OCI-LY1 (cell line): ENCODE results near the gene SH3YL1.

Experiments
- H2AFZ ChIP-seq: fragments of 200-600 bp; sonication (generic), shearing (Covaris generic); 2 replicates; pipeline ENCODE4 v1.6.0; 2014; ENCODE audit warnings: antibody characterized with exemption, mild to moderate bottlenecking, low read length
- H3F3A ChIP-seq: fragments of 200-600 bp; sonication (generic), shearing (Covaris generic); 2 replicates; pipeline ENCODE4 v1.6.0; 2014; ENCODE audit warnings: mild to moderate bottlenecking, antibody characterized with exemption, low read length, moderate library complexity; ENCODE audit not compliant: insufficient read depth
- H3K27ac ChIP-seq: fragments of 200-600 bp; sonication (generic); 2 replicates; pipeline ENCODE4 v1.5.1; 2014; ENCODE audit warnings: low read length, mixed run types, mild to moderate bottlenecking, low read depth; ENCODE audit not compliant: poor library complexity, severe bottlenecking
- H3K27me3 ChIP-seq: fragments of 200-600 bp; sonication (generic); 2 replicates; pipeline ENCODE4 v1.6.0; 2014; ENCODE audit warnings: antibody characterized with exemption, mild to moderate bottlenecking, low read length, moderate library complexity; ENCODE audit not compliant: insufficient read depth
- H3K36me3 ChIP-seq: fragments of 200-600 bp; sonication (generic); 2 replicates; pipeline ENCODE4 v1.6.1; 2014; ENCODE audit warnings: mild to moderate bottlenecking, antibody characterized with exemption, low read length, moderate library complexity, mixed read lengths; ENCODE audit not compliant: insufficient read depth
- H3K4me1 ChIP-seq: fragments of 200-600 bp; sonication (generic); 2 replicates; pipeline ENCODE4 v1.5.1; 2014; ENCODE audit warnings: mild to moderate bottlenecking, low read length, moderate library complexity; ENCODE audit not compliant: insufficient read depth, severe bottlenecking
- H3K4me2 ChIP-seq: fragments of 200-600 bp; sonication (generic), shearing (Covaris generic); 2 replicates; pipeline ENCODE4 v1.6.1; 2014; ENCODE audit warnings: low read length
- H3K4me3 ChIP-seq: fragments of 200-600 bp; sonication (generic); 2 replicates; pipeline ENCODE4 v1.5.1; 2014; ENCODE audit warnings: low read length, low read depth, mild to moderate bottlenecking, mixed read lengths; ENCODE audit not compliant: poor library complexity, severe bottlenecking
- H3K79me2 ChIP-seq: fragments of 200-600 bp; shearing (Covaris generic); 2 replicates; pipeline ENCODE4 v1.6.1; 2016; ENCODE audit warnings: mixed run types, low read length, mixed read lengths; ENCODE audit not compliant: insufficient read depth
- H3K9ac ChIP-seq: fragments of 200-600 bp; sonication (generic), shearing (Covaris generic); 2 replicates; pipeline ENCODE4 v1.6.1; 2014; ENCODE audit warnings: mild to moderate bottlenecking, low read length, mixed read lengths
- H3K9me2 ChIP-seq: fragments of 200-600 bp; sonication (generic), shearing (Covaris generic); 2 replicates; pipeline ENCODE4 v1.6.1; 2014; ENCODE audit warnings: low read depth, mild to moderate bottlenecking, low read length, mixed read lengths
- H3K9me3 ChIP-seq: fragments of 200-600 bp; shearing (Covaris generic); 2 replicates; pipeline ENCODE4 v1.6.1; 2014; ENCODE audit warnings: low read length, mixed read lengths
- H4K20me1 ChIP-seq: fragments of 200-600 bp; sonication (generic), shearing (Covaris generic); 2 replicates; pipeline ENCODE4 v1.6.0; 2016; ENCODE audit warnings: mild to moderate bottlenecking, low read length; ENCODE audit not compliant: insufficient read depth
- EZH2 ChIP-seq: fragments of 200-600 bp; sonication (generic), shearing (Covaris generic); IDR thresholded peaks from 2 replicates; pipeline ENCODE4 v1.8.0; 2017; ENCODE audit warnings: borderline replicate concordance, mixed run types, mild to moderate bottlenecking, antibody characterized with exemption, low read length, moderate library complexity, mixed read lengths
- TF ChIP-seq, protein P1 (sequence below): fragments of 200-600 bp; sonication (generic), shearing (Covaris generic); IDR thresholded peaks from 2 replicates; pipeline ENCODE4 v1.5.1; 2017; ENCODE audit warnings: mild to moderate bottlenecking, antibody characterized with exemption, low read length, moderate library complexity, mixed read lengths

SH3YL1 gene

DNA sequence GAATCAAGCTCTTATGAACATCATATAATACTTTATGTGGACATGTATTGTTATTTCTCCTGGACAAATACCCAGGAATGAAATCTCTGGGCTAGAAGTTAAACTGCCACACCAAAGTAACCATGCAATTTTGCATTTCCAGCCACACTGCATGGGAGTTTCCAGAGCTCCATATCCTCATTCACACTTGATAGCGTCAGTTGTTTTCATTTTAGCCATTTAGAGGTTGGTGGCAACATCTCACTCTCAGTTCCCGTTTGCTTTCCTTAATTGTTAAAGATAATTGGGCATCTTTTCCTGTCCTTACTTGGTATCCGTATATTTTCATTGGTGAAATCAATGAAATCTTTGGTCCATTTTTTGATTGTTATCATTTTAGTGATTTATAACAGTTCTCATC is 47.8 kb downstream of the SH3YL1 start:
- TF ChIP-seq EZH2, result no peak
- TF ChIP-seq, protein P1, sequence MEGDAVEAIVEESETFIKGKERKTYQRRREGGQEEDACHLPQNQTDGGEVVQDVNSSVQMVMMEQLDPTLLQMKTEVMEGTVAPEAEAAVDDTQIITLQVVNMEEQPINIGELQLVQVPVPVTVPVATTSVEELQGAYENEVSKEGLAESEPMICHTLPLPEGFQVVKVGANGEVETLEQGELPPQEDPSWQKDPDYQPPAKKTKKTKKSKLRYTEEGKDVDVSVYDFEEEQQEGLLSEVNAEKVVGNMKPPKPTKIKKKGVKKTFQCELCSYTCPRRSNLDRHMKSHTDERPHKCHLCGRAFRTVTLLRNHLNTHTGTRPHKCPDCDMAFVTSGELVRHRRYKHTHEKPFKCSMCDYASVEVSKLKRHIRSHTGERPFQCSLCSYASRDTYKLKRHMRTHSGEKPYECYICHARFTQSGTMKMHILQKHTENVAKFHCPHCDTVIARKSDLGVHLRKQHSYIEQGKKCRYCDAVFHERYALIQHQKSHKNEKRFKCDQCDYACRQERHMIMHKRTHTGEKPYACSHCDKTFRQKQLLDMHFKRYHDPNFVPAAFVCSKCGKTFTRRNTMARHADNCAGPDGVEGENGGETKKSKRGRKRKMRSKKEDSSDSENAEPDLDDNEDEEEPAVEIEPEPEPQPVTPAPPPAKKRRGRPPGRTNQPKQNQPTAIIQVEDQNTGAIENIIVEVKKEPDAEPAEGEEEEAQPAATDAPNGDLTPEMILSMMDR, result no peak
- no peaks in the 10 kb centered on the region for H3F3A ChIP-seq
- H3K27me3 ChIP-seq, result no peaks in the 10 kb centered on the region; the same call in 1 of the 2 replicates
- H3K4me3 ChIP-seq, result no peak overlapping the region
- no peak overlapping the region for H3K4me2 ChIP-seq
- H2AFZ ChIP-seq, result no peak overlapping the region
- H3K36me3 ChIP-seq, result peaks cover 4% of the 10 kb centered on the region; the same call in 1 of the 2 replicates
- no peaks in the 10 kb centered on the region for H3K9me2 ChIP-seq
- no peaks in the 10 kb centered on the region for H3K4me1 ChIP-seq
- no peaks in the 10 kb centered on the region for H3K9me3 ChIP-seq
- H3K79me2 ChIP-seq, result no peaks in the 10 kb centered on the region
- H3K9ac ChIP-seq, result no peak overlapping the region
- H4K20me1 ChIP-seq, result no peaks in the 10 kb centered on the region
- H3K27ac ChIP-seq, result no peak overlapping the region

DNA sequence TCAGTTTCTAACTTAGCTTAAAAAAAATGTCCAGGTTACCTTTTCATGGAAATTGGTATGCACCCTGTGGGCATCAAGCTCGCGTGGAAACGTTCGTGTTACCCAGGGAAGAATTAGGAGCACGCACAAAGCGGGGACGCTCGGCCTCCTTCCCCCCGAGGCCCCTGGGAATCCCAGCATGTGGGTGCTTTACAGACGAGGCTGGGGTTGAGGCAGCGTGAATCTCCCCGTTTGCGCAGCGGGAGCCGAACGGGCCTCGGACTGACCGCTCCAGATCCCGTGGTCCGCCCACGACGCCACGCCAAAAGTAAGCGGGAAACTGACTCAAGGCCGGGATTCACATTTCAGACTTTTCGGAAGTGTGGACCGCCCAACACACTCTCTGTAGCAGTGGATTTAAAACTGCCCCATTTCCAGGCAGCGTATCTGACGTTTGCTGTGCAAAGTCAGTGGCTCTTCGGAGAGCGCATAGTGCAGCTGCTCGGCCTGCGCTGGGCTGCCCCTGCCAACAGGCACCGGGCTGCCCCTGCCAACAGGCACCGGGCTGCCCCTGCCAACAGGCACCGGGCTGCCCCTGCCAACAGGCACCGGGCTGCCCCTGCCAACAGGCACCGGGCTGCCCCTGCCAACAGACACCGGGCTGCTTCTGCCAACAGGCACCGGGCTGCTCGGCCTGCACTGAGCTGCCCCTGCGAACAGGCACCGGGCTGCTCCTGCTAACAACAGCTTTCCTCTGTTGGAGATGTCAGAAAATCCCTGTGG is 49.7 kb downstream of the SH3YL1 start:
- no peak for TF ChIP-seq EZH2
- TF ChIP-seq, protein P1, result no peak
- Histone ChIP-seq H4K20me1 (no peaks in the 10 kb centered on the region), H3F3A (no peaks in the 10 kb centered on the region), H2AFZ (no peak overlapping the region), H3K79me2 (no peaks in the 10 kb centered on the region), H3K9me2 (no peaks in the 10 kb centered on the region), H3K36me3 (peaks cover 4% of the 10 kb centered on the region; the same call in 1 of the 2 replicates), H3K4me1 (no peaks in the 10 kb centered on the region), H3K27ac (no peak overlapping the region), H3K4me2 (no peak overlapping the region), H3K9me3 (no peaks in the 10 kb centered on the region), H3K27me3 (no peaks in the 10 kb centered on the region; the same call in 1 of the 2 replicates), H3K9ac (no peak overlapping the region), H3K4me3 (no peak overlapping the region)

DNA sequence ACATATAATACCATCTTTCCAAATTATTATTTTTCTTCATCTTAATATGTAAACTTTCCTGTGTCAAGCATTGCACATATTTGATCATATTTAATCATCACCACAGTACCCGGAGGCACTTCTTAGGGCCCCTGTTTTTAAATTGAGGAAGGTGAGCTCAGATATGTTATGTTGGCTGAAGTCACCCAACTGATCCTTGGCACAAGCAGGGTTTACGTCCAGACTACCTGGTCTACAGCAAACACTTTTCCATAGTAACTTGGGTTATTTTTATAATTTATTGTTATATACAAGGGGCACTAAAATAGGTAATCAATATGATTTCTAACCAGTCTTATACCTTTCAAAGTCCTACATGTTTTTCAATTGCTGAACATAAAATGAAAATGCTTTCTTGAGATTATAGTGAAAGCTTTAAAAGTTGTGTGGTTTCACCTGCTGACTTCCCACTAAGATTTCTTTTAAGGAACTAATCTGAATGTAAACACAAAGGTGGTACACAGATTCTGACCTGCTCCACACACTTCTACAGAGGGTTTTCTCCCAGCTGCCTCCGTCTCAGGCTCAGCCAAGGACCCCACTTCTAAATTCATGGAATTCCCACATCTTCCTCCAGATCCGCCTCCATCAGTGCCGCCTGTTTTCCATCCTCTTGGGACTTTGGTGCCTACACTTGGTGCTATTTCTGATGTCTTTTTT is 52.2 kb downstream of the SH3YL1 start:
- Histone ChIP-seq H2AFZ (no peak overlapping the region), H3K27ac (no peak overlapping the region), H3K79me2 (no peaks in the 10 kb centered on the region), H3K4me1 (no peaks in the 10 kb centered on the region), H3F3A (no peaks in the 10 kb centered on the region), H3K9ac (no peak overlapping the region), H3K4me3 (no peak overlapping the region), H3K27me3 (no peaks in the 10 kb centered on the region; the same call in 1 of the 2 replicates), H3K9me2 (no peaks in the 10 kb centered on the region), H3K9me3 (no peaks in the 10 kb centered on the region), H3K4me2 (no peak overlapping the region), H4K20me1 (no peaks in the 10 kb centered on the region), H3K36me3 (no peaks in the 10 kb centered on the region)
- TF ChIP-seq EZH2, result no peak
- TF ChIP-seq, protein P1, result no peak
